ENCODE data around the gene GNL1. TPM values are rescaled to one million over a fixed set of nuclear protein-coding genes. Genes with fewer than 3 reads are reported as not detected.

Gene GNL1
- polyA plus RNA-seq, 1 of the 3 experiments (the other 2 are of a cell fraction), result 36.4 TPM

GRCh38 chr6:30562470-30563425 is 6.5 kb upstream of the GNL1 start:
- no peak overlapping the region for H3K27ac ChIP-seq (ENCODE audit: low read depth in 2 of 2, low read length in 1 of 2)
- no peak for TF ChIP-seq CHD2 (IDR thresholded peaks at IDR 0.05; ENCODE audit: low read length, partially characterized antibody)
- TF ChIP-seq FOXM1 (IDR thresholded peaks at IDR 0.05; ENCODE audit: low read depth), result no peak
- no peak for TF ChIP-seq EP300 (IDR thresholded peaks at IDR 0.05; ENCODE audit: borderline replicate concordance in 1 of 2, low read depth in 1 of 2, low read length in 1 of 2)
- TF ChIP-seq REST (IDR thresholded peaks at IDR 0.05; ENCODE audit: low read depth, low read length), result no peak
- TF ChIP-seq YY1 (IDR thresholded peaks at IDR 0.05; ENCODE audit: low read depth), result no peak
- no peak for TF ChIP-seq USF1 (IDR thresholded peaks at IDR 0.05; ENCODE audit: borderline replicate concordance, low read depth)
- no peak for TF ChIP-seq MAX (IDR thresholded peaks at IDR 0.05; ENCODE audit: low read depth)
- TF ChIP-seq NRF1 (IDR thresholded peaks at IDR 0.05; ENCODE audit: low read depth, low read length), result no peak
- TF ChIP-seq RFX5 (IDR thresholded peaks at IDR 0.05; ENCODE audit: low read length), result no peak
- no peak for TF ChIP-seq JUND (IDR thresholded peaks at IDR 0.05)
- TF ChIP-seq SMC3 (IDR thresholded peaks at IDR 0.05; ENCODE audit: low read depth, low read length), result no peak
- no peak for TF ChIP-seq POLR2AphosphoS5 (IDR thresholded peaks at IDR 0.05; ENCODE audit: low read depth, low read length)
- no peak for TF ChIP-seq RAD21 (IDR thresholded peaks at IDR 0.05; ENCODE audit: low read length)
- no peak for TF ChIP-seq MXI1 (IDR thresholded peaks at IDR 0.05; ENCODE audit: low read depth, low read length)
- H3K9me2 ChIP-seq, result no peaks in the 10 kb centered on the region
- POLR2A ChIA-PET, result interaction anchor here (1.1 kb wide), 1 partner anchor 9 kb away, joined by 3 read pairs; the partner anchor contains the start of gene ABCF1
- H3F3A ChIP-seq (replicated peaks; ENCODE audit: insufficient read depth), result peaks cover 16% of the 10 kb centered on the region
- no peak overlapping the region for H2AFZ ChIP-seq (ENCODE audit: low read depth)
- 95% methylated on average over 14 of the region's 14 CpGs for WGBS (ENCODE audit: low lambda C conversion rate)
- H3K9ac ChIP-seq, result no peak overlapping the region
- H3K4me1 ChIP-seq (ENCODE audit: control insufficient read depth in 1 of 2, insufficient read depth in 2 of 2, low read depth in 1 of 2, low read length in 1 of 2), result peaks cover 8 to 9% of the 10 kb centered on the region in 2 experiments; a peak in 3 of 4 replicates
- peaks cover 27 to 36% of the 10 kb centered on the region in 2 experiments for H3K36me3 ChIP-seq (replicated peaks in 1 of 2; ENCODE audit: control insufficient read depth in 1 of 2, insufficient read depth in 2 of 2, low read length in 1 of 2)
- H4K20me1 ChIP-seq (ENCODE audit: insufficient read depth), result no peaks in the 10 kb centered on the region
- peaks cover 29% of the 10 kb centered on the region for H3K79me2 ChIP-seq (ENCODE audit: insufficient read depth)
- DNase-seq, result no peak
- no peak overlapping the region for H3K4me2 ChIP-seq
- H3K9me3 ChIP-seq, result no peaks in the 10 kb centered on the region
- no peaks in the 10 kb centered on the region for H3K27me3 ChIP-seq (ENCODE audit: insufficient read depth)
- CTCF ChIA-PET, result interaction anchor here (1.2 to 1.3 kb wide), 2 partner anchors 18 to 22 kb away, joined by 3 read pairs; no protein-coding TSS in a partner anchor
- no peak overlapping the region for H3K4me3 ChIP-seq (ENCODE audit: low read depth in 2 of 2, low read length in 1 of 2)

Data from SK-N-SH (cell line).